Fibroblast of peridontal ligament (primary cell): ENCODE measurements around the gene TTPAL.

Experiments used
- DNase-seq: peaks from one replicate; pipeline ENCODE4 v3.0.0-alpha.2; 2010; ENCODE audit errors: extremely low read depth

Gene TTPAL

GRCh38 chr20:44442298-44443070 lies 33.2 kb upstream of the TTPAL start:
- DNase-seq: no peak

DNA sequence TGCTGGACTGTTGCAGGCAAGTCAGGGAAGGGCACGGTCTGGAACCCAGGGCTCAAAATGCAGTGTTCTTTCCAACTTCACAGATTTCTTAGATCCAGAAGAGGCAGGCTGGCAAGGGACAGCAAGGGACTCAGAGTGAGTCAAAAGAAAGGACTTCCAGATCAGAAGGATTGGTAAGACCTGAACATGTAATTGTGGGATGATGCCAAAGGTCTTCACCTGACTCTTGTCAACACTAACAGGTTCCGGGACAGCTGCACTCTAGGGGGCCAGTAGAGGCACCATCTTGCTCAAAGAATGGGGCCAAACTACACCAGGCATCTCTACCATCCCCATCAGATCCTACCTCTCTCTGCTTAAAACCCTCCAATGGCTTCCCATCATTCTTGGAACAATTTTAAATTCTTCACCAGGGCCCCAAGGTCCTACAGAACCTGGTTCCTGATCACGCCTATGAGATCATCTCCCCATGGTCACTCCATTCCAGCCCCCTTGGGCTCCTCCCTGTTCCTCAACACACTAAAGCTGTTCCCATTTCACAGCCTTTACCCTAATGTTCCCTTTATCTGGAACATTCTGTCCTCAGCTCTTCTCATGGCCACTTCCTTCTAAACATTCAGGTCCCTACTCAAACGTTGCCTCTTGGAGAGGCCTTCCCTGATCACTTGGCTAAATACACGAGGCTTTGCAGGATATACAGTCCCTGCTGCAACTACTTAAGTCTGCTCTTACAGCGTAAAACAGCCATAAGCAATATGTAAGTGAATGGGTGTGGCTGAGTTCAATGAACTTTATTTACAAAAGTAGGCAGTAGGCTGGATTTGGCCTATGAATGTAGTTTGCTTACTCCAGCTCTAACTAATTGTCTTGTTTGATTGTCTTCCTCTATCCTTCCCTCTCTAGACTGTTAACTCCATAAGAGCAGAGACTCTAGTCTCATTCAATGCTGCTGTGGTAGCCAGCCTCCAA lies 29.6 kb upstream of the TTPAL start:
- no peak for DNase-seq

- no peak for DNase-seq
These were observed 27.8 kb upstream of the TTPAL start for GRCh38 chr20:44447827-44448419.

- no peak for DNase-seq
These were observed 26.7 kb upstream of the TTPAL start for GRCh38 chr20:44448753-44449546.

DNA sequence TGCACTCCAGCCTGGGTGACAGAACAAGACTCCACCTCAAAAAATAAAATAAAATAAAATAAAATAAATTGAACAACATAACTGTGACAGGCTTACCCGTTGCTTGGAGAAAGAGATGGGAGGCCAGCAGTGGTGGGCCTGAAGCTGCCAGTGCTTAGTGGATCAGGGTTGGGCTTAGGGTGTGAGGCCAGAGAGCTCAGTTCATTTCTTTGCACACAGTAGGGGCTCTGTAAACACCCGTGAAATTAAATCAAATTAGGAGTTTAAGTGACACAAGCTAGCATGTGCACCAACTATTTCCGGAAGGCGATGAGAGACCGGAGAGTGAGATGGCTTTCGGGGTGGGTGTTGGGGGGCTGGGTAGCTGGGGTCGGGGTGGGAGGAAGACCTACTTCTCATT lies 25.8 kb upstream of the TTPAL start:
- DNase-seq: no peak

GRCh38 chr20:44450281-44450889 lies 25.3 kb upstream of the TTPAL start:
- no peak for DNase-seq

GRCh38 chr20:44450903-44451450 lies 24.7 kb upstream of the TTPAL start:
- DNase-seq: no peak

GRCh38 chr20:44454306-44454963 lies 21.2 kb upstream of the TTPAL start:
- DNase-seq: no peak

DNA sequence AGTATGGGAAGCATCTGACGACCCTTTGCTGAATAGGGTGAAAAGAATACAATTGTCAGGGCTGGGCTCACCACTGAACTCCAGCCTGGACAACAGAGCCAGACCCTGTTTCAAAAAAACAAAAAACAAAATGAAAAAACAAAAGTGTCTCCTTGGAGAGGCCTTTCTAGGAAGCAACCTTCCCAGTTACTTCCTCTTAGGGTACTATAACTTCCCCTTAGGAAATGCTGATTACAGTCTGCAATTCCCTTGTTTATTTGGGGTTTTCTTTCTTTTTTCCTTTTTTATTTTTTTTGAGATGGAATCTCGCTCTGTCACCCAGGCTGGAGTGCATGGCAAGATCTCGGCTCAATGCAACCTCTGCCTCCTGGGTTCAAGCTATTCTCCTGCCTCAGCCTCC lies 20.5 kb upstream of the TTPAL start:
- no peak for DNase-seq

GRCh38 chr20:44456611-44457010 lies 19.1 kb upstream of the TTPAL start:
- no peak for DNase-seq

DNA sequence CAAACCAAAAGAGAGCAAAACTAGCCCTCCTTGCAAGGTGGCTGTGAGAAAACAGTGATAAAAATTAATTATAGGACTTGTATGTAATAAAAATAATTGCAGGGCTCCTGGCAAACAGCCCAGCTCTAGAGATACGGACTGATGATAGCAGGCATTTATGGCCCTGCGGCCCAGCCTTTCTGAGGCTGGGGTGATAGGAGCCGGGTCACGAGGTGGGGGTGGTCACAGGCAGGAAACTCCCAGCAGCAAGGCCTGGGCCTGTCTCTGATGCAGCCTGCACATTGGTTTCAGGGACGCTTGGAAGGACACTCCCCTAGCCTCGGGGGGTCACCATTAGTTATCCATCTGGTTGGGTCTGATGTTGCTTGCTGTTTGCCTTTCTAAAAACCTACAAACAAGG lies 18.7 kb upstream of the TTPAL start:
- DNase-seq: no peak

DNA sequence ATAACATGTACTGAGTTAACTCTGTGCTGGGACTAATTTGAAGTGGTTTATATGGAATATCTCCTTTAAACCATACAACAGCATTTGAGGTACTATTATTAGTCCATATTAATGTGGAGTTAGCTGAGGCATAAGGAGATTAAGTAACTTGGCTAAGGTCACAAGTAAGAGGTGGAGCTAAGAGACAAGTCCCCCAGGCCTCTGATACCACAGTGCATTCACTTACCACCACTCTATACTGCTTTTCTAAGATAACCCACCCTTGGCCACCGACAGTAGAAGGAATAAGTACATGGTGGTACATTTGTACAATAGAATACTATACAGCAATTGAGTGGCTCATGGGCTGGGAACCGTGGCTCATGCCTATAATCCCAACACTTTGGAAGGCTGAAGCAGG lies 16.4 kb upstream of the TTPAL start:
- no peak for DNase-seq

DNA sequence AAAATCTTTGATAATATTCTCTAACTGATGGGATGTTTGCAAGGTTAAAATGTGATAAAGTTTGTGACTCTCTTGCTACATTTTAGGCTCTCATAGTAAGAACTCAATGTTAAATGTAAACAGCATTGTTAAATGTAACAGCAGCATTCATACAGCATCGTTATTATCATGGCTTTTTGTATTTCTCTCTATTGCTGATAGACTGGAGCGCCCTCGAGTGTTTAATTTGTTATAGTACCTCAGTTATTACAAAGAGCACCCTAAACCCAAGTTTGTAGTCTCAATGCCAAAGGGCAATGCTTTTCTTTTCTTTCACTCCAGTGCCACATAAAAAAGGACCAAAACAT lies 14.9 kb upstream of the TTPAL start:
- DNase-seq: peak; percentile 53

DNA sequence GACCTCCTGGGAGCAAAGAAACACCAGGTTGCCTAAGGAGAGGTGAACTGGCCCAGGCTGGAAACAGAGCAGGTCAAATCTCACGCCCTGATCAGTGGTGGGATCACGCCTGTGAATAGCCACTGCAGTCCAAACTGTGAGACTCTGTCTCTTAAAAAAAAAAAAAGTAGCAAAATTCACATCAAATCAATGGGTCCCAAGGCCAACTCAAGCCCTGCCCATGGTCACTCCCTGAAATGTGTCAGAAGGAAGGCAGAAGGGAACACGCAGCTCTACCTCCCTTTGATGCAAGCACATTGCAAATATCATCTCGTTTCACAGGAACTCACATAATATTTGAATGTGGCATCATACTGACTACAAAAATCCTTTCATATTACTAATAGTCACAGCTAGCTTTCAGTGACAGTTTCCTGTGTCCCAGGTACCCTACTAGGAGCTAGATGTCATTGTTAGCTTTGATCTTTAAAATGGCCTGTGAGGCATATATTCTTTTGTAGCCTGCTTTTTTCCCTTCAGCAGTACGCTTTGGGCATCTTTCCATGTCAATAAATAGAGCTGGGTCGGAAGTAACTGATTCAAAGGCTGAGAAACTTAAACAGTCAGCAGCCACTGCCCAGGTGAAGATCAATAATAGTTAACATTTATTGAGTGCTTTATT lies 14.4 kb upstream of the TTPAL start:
- DNase-seq: no peak

- DNase-seq: no peak
These were observed 13.9 kb upstream of the TTPAL start for GRCh38 chr20:44461803-44462174.

GRCh38 chr20:44463466-44463865 lies 12.2 kb upstream of the TTPAL start:
- no peak for DNase-seq

DNA sequence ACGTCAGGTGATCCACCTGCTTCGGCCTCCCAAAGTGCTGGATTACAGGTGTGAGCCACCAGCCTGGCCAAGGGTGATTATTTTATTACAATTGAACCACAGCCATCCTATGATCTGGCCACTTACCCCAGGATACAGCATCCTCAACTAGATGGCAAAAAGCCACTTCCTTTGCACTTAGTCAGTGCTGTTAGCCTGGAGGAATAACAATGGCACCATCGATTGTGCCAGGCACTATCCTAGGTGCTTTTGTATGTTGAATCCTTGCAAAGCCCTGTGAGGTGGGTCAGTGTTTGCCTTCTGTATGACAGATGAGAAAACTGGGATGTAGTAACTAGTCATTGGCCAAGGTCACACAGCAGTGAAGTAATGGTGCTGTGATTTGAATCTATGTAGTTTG lies 11.2 kb upstream of the TTPAL start:
- no peak for DNase-seq

DNA sequence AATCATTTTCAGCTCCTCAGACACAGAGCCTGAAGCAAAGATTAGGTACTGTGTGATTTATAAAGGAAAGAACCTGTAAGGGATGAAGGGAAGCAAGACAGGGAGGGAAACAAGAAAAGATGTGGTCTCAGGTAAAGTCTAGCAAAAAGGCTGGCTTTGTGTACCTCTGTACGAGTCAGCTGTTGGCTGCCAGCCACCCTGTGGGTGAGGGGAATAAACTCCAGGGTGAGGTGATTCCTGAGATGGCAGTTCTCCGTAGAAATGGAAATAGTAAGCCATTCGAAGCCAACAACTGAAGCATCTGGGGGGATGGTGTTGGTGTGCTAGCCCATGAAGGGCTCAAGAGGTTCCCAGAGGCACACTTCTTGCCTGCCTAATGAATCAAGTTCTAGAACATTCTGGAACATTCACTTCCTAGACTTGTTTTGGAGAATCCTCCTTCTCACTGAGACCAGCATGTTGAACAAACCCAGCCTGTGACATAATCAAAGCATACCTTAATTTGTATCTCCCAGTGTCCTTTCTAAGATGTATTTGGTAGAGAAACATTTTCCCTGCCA lies 10.6 kb upstream of the TTPAL start:
- no peak for DNase-seq

GRCh38 chr20:44467289-44467883 lies 8.3 kb upstream of the TTPAL start:
- DNase-seq: no peak
